ENCODE results near the gene CDHR3.
A peak's percentile ranks its signal among the peaks of the same experiment; 100 is the strongest.
"Not testable (repeated sequence)": the region's sequence is repeated elsewhere in the genome, so short reads cannot be mapped to it uniquely, and the experiment has no call there.

CDHR3 gene

DNA sequence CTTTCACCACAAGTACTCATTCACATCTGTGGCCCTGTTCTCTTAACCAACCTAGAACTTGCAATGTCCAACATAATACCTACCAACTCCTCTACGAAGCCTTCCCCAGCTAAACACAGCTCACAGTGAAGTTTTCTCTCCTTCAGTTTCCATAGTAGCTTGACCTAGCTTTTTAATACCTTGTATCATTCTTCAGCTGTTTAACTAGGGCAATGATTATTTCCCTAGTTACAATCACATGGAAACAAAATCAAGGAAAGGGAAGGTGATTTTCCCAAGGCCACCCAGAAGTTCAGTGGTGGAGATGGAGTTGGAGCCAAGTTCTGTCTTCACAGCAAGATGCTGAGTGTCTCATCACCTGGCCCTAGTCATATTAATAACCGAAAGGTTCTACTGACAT is 16.3 kb downstream of the CDHR3 start:
- Mint-ChIP-seq H3K27me3 (ENCODE audit: low read depth, poor library complexity) (peaks cover 20% of the 10 kb centered on the region), H3K27ac (no peak overlapping the region), H3K4me3 (no peak overlapping the region), H3K36me3 (ENCODE audit: low read depth) (no peaks in the 10 kb centered on the region), H3K4me1 (peaks cover 39% of the 10 kb centered on the region), H3K9me3 (no peaks in the 10 kb centered on the region)
- DNase-seq: no peak
- TF ChIP-seq, protein P1, sequence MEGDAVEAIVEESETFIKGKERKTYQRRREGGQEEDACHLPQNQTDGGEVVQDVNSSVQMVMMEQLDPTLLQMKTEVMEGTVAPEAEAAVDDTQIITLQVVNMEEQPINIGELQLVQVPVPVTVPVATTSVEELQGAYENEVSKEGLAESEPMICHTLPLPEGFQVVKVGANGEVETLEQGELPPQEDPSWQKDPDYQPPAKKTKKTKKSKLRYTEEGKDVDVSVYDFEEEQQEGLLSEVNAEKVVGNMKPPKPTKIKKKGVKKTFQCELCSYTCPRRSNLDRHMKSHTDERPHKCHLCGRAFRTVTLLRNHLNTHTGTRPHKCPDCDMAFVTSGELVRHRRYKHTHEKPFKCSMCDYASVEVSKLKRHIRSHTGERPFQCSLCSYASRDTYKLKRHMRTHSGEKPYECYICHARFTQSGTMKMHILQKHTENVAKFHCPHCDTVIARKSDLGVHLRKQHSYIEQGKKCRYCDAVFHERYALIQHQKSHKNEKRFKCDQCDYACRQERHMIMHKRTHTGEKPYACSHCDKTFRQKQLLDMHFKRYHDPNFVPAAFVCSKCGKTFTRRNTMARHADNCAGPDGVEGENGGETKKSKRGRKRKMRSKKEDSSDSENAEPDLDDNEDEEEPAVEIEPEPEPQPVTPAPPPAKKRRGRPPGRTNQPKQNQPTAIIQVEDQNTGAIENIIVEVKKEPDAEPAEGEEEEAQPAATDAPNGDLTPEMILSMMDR (IDR thresholded peaks at IDR 0.05): no peak

DNA sequence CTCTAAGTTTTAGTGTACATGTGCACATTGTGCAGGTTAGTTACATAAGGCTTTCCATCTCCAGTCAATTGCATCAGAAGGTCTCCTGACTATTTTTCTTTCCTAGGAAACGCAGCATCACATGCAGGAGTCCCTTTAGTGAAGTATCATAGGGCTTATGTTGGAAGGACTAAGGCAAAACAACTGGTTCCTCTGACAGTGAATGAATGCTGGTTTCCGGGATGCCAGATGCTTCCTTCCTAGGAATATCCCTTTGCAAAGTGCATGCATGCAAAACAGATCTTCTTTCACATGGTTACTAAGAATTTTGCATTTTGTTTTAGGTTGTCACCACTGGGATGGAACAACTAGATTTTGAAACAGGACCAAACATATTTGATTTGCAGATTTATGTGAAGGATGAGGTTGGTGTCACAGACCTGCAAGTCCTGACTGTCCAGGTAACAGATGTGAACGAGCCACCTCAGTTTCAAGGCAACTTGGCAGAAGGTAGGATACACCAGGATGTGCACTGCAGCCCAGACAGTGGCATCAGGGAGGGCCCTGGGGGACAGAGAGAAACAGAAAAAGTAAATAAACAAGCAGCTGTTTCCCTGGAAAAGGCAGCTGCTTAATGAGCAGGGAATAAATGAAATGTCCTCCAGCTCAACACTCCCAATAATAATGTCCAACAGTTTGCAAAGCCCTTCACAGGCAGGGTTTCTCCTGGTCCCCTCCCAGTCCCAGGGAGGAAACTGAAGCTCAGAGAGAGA is 17.8 kb downstream of the CDHR3 start:
- Mint-ChIP-seq H3K9me3 (no peaks in the 10 kb centered on the region), H3K4me3 (no peak overlapping the region), H3K27me3 (ENCODE audit: low read depth, poor library complexity) (peaks cover 20% of the 10 kb centered on the region), H3K4me1 (peaks cover 49% of the 10 kb centered on the region), H3K27ac (no peak overlapping the region), H3K36me3 (ENCODE audit: low read depth) (no peaks in the 10 kb centered on the region)
- DNase-seq: no peak
- TF ChIP-seq, protein P1 (IDR thresholded peaks at IDR 0.05): no peak

DNA sequence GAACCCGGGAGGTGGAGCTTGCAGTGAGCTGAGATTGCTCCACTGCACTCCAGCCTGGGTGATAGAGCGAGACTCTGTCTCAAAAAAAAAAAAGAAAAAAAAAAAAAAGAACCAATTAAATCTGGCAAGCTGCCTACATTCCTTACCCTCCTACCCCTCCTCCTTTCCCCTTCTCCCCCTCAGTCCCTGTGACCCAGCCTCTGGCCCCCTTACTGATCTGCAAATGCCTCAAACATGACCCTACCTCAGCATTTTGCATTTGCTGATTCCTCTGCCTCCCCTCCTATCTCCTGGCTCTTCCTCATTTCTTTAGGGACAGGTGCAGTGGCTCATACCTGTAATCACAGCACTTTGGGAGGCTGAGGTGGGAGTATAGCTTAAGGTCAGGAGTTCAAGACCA is 19.3 kb downstream of the CDHR3 start:
- no peak for DNase-seq
- Mint-ChIP-seq H3K9me3 (no peaks in the 10 kb centered on the region), H3K27me3 (ENCODE audit: low read depth, poor library complexity) (peaks cover 18% of the 10 kb centered on the region), H3K4me1 (peaks cover 64% of the 10 kb centered on the region), H3K4me3 (no peak overlapping the region), H3K27ac (no peak overlapping the region), H3K36me3 (ENCODE audit: low read depth) (no peaks in the 10 kb centered on the region)
- TF ChIP-seq, protein P1 (IDR thresholded peaks at IDR 0.05): no peak

DNA sequence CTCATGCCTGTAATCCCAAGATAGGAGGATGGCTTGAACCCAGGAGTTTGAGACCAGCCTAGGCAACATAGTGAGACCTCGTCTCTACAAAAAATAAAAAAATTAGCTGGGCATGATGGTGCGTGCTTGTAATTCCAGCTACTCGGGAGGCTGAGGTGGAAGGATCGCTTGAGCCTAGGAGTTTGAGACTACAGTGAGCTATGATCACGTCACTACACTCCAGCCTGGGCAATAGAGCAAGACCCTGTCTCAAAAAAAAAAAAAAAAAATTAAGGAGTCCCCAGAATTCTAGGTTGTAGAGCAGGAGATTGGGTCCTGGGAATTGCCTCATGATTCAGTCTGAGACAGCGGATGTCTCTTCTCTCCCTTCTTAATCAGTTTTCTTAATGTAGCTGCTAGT is 21.7 kb downstream of the CDHR3 start:
- Mint-ChIP-seq H3K27me3 (ENCODE audit: low read depth, poor library complexity) (peaks cover 11% of the 10 kb centered on the region), H3K27ac (peak overlapping the region; percentile 92), H3K4me1 (peaks cover 87% of the 10 kb centered on the region)
- not testable (repeated sequence) for H3K4me3 Mint-ChIP-seq; DNase-seq; H3K36me3 Mint-ChIP-seq (ENCODE audit: low read depth); H3K9me3 Mint-ChIP-seq

DNA sequence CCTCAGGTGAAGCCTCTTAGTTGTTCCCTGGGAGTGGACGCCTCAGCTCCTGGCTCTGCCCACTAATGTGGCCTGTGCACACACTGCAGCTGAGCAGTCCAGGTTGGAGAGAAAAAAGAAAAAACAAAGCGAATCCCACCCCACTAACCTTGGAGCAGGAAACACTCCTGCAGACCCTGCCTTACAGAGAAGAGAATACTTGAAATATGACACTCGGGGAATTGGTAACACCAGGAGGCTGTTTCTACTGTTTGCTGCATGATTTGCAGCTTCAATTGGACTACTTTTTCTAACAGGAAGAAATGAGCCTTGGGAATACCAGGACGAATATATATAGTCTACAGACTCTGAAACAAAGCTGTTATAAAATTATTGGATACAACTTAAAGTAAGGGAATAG is 22.2 kb downstream of the CDHR3 start:
- H3K27ac Mint-ChIP-seq: peak overlapping the region; percentile 92
- H3K4me3 Mint-ChIP-seq: peak overlapping the region; percentile 42
- no peak for DNase-seq
- no peaks in the 10 kb centered on the region for H3K9me3 Mint-ChIP-seq
- TF ChIP-seq, protein P1 (IDR thresholded peaks at IDR 0.05): no peak
- H3K27me3 Mint-ChIP-seq (ENCODE audit: low read depth, poor library complexity): peaks cover 11% of the 10 kb centered on the region
- H3K4me1 Mint-ChIP-seq: peaks cover 91% of the 10 kb centered on the region
- no peaks in the 10 kb centered on the region for H3K36me3 Mint-ChIP-seq (ENCODE audit: low read depth)

DNA sequence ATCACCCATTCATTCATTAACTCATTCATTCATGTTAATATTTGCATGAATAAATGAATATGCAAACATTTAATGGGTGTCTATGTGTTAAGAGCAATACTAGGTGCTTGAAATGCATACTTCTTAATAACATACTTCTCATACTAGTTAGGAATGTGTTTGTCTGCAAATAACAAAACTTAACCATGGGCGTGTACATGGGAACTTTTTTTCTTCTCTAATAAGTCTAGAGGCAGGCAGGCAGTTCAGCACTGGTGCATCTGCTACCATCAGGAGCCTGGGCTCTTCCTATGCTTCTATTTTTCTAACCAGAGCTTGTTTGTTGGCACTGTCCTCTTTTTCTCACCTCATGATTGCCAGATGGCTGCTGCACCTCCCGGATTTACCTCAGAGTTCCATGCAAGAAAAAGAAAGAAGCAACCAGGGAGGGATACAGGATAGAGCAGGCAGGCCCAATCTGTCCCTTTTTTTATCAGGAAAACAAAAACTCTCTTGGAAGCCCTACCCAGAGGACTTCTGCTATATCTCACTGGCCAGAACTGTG is 22.7 kb downstream of the CDHR3 start:
- H3K36me3 Mint-ChIP-seq (ENCODE audit: low read depth): no peaks in the 10 kb centered on the region
- peaks cover 94% of the 10 kb centered on the region for H3K4me1 Mint-ChIP-seq
- TF ChIP-seq, protein P1 (IDR thresholded peaks at IDR 0.05): no peak
- H3K27me3 Mint-ChIP-seq (ENCODE audit: low read depth, poor library complexity): peaks cover 11% of the 10 kb centered on the region
- no peak overlapping the region for H3K4me3 Mint-ChIP-seq
- no peak overlapping the region for H3K27ac Mint-ChIP-seq
- no peaks in the 10 kb centered on the region for H3K9me3 Mint-ChIP-seq
- DNase-seq: no peak
